NCI-H524 treated with DMSO at 0.1 percent for 48 hours (cell line): ENCODE data around the gene TMEM100.
A peak's percentile ranks its signal among the peaks of the same experiment; 100 is the strongest.

Experiments used
- DNase-seq: peaks from one replicate; lab custom pipeline; 2025; lab: John Stamatoyannopoulos, UW

TMEM100 gene

GRCh38 chr17:55717898-55718735, 4.5 kb downstream of the TMEM100 start:
- DNase-seq: peak; percentile 65

- no peak for DNase-seq
Measured at GRCh38 chr17:55717432-55717831, 5.2 kb downstream of the TMEM100 start.

- DNase-seq: no peak
Measured at GRCh38 chr17:55710829-55711496, 11.7 kb downstream of the TMEM100 start.

GRCh38 chr17:55710410-55710809, 12.3 kb downstream of the TMEM100 start:
- DNase-seq: no peak

- no peak for DNase-seq
Measured at GRCh38 chr17:55709984-55710383, 12.7 kb downstream of the TMEM100 start.

- no peak for DNase-seq
Measured at GRCh38 chr17:55709440-55709839, 13.2 kb downstream of the TMEM100 start.

- DNase-seq: no peak
Measured at GRCh38 chr17:55708175-55708974, 14.3 kb downstream of the TMEM100 start.

GRCh38 chr17:55706808-55707773, 15.6 kb downstream of the TMEM100 start:
- no peak for DNase-seq

GRCh38 chr17:55705847-55706246, 16.8 kb downstream of the TMEM100 start:
- no peak for DNase-seq

GRCh38 chr17:55704401-55704800, 18.3 kb downstream of the TMEM100 start:
- no peak for DNase-seq

GRCh38 chr17:55702150-55702549, 20.5 kb downstream of the TMEM100 start:
- DNase-seq: no peak

GRCh38 chr17:55699181-55699860, 23.3 kb downstream of the TMEM100 start:
- DNase-seq: no peak

GRCh38 chr17:55694286-55694910, 28.3 kb downstream of the TMEM100 start:
- DNase-seq: no peak

- no peak for DNase-seq
Measured at GRCh38 chr17:55693254-55694216, 29.1 kb downstream of the TMEM100 start.

GRCh38 chr17:55692276-55692675, 30.4 kb downstream of the TMEM100 start:
- no peak for DNase-seq

GRCh38 chr17:55691666-55692065, 31.0 kb downstream of the TMEM100 start:
- DNase-seq: no peak

- DNase-seq: no peak
Measured at GRCh38 chr17:55690105-55690508, 32.6 kb downstream of the TMEM100 start.

- no peak for DNase-seq
Measured at GRCh38 chr17:55689672-55690071, 33.0 kb downstream of the TMEM100 start.

- no peak for DNase-seq
Measured at GRCh38 chr17:55688057-55688456, 34.6 kb downstream of the TMEM100 start.
